Dermis blood vessel endothelial cell (primary cell): ENCODE data around the gene INAVA. TPM values are rescaled to one million over a fixed set of nuclear protein-coding genes. Genes with fewer than 3 reads are reported as not detected.

ENCODE experiments used
- DNase-seq: peaks from one replicate; pipeline ENCODE4 v3.0.0; 2010
- total RNA-seq: library from RNA; depleted of rRNA; stranded (reverse); fragments of >200 nt; gene quantifications from 2 replicates; pipeline ENCODE4 v1.2.3, GENCODE V29; 2014

The INAVA gene
- total RNA-seq, 1 donor from 2014 or later, result 0.17 TPM

GRCh38 chr1:200877839-200878551, 16.7 kb upstream of the INAVA start:
- DNase-seq, result no peak

DNA sequence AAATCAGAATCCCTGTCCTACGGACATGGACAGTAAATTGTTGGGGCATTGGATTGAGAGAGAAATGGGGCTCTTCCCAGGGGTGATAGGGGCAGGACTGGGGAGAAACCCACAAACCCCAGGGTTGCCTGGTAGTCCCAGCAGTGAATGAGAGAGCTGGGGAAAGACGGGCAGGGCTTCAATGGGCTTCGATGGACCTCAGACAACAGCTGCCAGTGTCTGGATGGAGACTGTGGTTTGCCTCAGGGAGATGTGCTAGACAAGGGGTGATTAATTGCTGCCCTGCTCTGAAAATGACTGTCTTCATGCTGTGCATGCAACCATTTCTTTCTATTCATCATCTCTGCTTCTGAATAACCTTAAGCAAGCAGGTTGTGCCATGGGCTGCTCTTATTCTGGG, 14.5 kb upstream of the INAVA start:
- no peak for DNase-seq

- DNase-seq, result no peak
These were observed 11.6 kb upstream of the INAVA start for GRCh38 chr1:200883118-200883517.

- DNase-seq, result no peak
These were observed 8.9 kb upstream of the INAVA start for GRCh38 chr1:200885623-200886402.

- DNase-seq, result no peak
These were observed 8.1 kb upstream of the INAVA start for GRCh38 chr1:200886594-200886993.

GRCh38 chr1:200887036-200887435, 7.7 kb upstream of the INAVA start:
- DNase-seq, result no peak

DNA sequence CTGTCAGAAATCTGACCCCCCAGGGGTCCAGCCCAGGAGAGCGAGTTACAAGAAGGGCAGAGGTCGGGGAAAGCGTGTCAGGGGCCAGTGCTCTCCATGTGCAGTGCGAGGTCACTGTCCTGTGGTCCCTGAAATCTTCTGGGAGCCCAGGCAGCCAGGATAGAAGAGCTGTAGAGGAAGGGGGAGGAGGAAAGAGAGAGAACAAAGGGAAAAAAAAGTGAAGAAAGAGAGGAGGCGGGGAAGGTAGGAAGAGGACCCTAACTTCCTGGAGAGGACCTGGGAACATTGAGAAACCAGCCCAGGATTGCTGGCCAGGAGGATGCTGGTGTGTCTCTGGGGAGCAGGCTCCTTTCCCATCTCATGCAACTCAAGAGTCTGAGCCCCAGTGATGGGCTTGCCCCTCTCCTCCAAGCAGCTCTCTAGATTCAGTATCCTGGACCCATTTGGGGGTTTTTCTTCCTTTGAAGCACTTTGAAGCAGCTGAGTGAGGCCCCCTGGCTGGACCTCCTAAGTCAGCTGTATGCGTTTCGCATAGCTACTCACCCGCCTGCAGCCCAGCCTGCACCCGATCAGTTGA, 6.8 kb upstream of the INAVA start:
- DNase-seq, result no peak

DNA sequence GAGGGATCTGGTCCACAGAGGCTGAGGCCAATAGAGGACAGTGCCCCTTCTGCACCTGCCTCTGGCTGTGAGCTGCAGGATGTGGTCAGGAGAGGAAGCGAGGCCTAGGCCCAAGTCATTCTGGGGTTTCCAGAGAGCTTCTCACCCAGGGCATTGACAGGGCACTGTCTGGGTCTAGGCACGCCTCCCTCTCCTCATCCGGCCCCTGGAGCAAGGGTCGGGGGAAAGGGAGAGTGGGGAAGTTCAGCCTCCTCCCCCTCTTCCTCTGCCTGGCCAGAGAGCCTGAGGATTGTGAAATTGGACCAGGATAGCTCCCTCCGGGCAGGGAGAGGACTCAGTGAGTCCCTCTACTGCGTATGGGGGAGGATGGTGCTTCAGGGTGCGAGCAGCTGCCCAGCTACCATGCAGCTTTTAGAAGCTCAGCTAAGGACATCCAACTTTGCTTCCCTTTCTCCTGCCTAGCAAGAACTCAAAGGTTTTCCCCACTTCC, 6.3 kb upstream of the INAVA start:
- no peak for DNase-seq

DNA sequence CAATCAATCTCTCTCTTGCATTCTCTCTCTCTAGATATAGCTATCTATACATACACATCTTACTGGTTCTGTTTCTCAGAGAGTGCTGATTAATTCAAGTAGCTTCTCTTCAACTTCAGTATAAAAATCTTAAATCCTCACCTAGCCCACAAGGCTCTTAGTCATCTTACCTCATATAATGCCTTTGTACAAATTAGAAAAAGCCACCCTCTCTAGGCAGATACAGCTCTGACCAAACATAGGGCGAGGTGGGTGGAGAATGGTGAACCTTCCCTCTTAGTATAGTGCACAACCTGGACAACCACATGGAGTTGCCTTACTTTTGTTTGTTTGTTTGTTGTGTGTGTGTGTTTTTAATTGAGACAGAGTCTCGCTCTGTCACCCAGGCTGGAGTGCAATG, 5.1 kb upstream of the INAVA start:
- DNase-seq, result no peak

DNA sequence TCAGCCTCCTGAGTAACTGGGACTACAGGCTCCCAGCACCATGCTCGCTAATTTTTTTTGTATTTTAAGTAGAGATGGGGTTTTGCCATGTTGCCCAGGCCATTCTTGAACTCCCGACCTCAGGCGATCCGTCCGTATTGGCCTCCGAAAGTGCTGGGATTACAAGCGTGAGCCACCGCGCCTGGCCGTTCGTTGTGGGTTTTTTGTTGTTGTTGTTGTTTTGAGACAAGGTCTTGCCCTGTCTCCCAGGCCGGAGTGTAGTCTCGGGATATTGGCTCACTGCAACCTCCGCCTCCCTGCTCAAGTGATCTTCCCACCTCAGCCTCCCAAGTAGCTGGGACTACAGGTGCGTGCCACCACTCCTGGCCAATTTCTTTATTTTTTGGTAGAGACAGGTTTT, 4.7 kb upstream of the INAVA start:
- DNase-seq, result no peak

- peak; percentile 36 for DNase-seq
These were observed 3.6 kb upstream of the INAVA start for GRCh38 chr1:200890818-200891773.

GRCh38 chr1:200891774-200892157, 2.9 kb upstream of the INAVA start:
- DNase-seq, result no peak

- no peak for DNase-seq
These were observed 2.2 kb upstream of the INAVA start for GRCh38 chr1:200892546-200892945.

DNA sequence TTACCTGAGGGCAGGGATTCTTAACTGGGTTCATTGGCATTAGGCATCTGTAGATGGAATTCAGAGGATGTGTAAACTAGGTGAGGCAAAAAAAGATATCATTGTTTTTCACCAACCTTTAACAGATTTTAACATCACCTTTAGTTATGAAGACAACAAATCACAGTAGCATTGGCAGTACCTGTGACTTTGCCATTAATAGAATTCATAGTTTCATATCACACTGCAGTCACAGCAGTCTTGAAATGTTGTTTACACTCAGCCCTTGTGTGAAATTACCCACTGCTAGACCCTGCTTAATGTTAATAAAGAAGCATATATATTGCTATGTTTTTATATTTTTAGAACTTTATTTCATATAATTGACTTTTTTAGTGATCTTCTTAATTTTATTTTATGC, 1.7 kb upstream of the INAVA start:
- no peak for DNase-seq

DNA sequence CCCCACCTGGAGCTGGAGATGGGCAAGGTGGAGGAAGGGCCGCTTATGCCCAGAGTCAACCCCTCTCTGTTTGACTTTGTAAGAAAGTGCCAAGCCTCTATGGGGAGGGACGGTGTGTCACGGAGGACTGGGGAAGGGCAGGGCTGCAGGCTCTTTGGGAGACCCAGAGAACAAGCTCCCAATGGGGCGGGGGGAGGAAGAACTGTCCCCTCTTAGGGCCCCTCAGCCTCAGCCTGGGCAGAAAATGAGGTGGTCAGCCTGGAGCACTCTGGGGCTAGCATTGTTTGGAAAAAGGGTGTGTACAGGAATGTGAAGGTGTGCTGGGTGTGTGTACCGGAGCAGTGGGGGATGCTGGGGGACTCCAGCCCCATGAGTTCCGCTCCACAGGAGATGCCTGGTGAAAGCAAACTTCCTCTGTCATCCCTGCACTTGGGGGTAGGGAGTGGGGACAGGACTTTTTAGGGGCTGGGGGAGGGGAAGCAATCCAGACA, 1.2 kb upstream of the INAVA start:
- no peak for DNase-seq

DNA sequence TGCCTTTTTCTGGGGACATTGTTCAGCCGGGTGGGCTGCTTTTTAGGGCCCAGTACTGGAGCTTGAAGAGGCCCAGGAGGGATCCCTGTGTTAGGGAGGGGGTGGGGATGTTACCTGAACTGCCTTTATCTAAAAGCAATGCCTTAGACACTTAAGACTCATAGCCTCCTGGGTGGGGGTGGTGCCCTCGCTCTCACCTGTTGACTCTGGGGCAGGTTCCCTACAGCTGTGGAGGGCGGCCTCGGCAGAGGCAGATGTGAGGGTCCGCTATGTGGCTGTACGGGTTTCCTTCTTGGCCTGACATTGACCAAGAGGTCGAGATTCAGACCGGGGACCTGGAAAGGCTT, 716 bp downstream of the INAVA start:
- no peak for DNase-seq

GRCh38 chr1:200895801-200896530, 1.3 kb downstream of the INAVA start:
- DNase-seq, result no peak

DNA sequence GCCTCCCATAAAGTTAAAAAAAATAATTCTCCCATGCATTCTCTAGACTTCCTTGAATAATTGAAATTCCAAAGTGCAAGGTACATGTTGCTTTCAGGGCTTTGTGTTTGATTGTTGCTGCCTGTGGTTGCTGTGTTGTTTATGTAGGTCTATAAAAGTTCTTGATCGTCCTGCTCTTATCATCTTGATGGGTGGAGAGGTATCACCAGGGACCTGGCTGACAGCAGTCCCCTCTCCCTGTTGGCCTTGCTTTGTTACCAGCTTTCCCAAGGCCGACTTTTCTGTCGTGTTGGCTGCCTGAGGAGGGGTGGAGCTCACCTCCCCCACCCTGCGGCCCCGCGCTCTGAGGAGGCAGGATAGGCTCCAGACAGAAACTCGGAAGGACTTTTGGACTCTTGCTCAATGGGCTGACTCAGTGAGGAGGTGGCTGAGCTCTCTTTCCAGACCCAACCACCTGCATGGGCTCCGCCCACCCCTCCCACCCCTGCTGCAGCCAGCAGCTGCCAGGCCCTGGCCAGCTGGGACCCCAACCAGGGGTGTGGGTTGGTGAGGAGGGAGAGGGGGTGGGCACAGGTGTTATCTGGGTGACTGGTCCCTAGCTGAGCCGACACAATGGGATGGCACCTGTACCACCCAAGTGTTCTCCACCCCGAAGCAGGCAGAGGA, 2.0 kb downstream of the INAVA start:
- DNase-seq, result no peak

DNA sequence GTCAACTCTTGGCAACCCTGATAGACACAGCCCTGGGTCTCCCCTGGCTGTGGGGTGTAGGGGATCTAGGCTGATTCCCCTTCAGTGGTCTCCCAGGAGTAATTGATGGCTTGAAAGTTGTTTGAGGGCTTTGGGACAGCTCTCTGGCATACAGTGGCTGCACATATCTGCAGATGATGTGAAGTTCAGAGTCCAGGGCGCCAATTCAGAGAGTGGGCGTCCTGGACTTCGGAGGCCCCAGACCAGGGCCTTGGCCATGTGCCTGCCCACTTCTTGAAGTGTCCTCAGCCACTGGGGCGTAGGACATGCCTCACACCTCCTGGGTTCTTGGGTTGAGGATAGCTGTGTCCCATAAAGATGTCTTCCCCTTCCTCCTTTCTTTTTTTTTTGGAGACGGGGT, 2.6 kb downstream of the INAVA start:
- no peak for DNase-seq

DNA sequence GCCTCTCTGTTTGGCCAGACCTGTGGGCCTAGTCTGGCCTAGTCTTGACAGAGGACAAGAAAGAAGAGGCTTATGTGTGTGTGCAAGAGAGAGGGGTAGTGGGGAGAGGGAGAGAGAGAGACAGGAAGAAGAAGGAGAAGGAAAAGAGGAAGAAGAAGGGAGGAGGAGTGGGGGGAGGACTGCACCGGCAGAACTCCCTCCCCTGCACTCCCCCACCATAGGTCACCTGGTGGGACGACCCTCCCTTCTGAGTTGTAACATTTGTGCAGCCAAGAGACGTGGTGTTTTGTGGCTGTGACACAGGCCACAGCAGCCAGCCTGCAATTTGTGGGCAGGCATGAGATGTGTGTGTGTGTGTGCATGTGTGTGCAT, 4.3 kb downstream of the INAVA start:
- no peak for DNase-seq

DNA sequence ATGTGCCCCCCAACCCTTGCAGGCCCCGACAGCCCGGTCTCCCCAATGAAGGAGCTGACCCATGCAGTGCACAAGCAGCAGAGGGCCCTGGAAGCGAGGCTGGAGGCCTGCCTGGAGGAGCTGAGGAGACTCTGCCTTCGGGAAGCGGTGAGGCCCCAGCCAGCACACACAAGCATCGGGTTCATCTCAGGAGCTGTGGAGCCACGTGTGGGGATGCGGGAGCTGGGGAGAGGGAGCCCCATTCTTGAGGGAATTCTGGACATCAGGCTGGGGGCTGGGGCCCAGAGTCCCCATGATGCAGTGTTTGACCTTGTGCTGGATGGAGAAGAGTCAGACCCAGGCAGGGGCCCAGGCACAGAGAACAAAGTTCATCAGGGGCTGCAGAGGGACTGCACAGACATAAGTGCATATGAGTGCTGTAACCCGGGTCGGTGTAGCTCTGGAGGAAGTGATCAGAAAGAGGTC, 4.8 kb downstream of the INAVA start:
- no peak for DNase-seq
